Stimulated activated CD4-positive, alpha-beta T cell treated with anti-CD3 and anti-CD28 coated beads, Interleukin-12 subunit alpha, Interleukin-12 subunit beta, amount 100 ng/mL, for 24 hours (primary cell): ENCODE data around the gene ADGRG3.

ENCODE experiments used
- DNase-seq, 2 experiments: peaks; one replicate each; pipeline ENCODE4 v3.0.0-alpha.2; 2020; ENCODE audit warnings: low read depth in 2 of 2

The ADGRG3 gene

DNA sequence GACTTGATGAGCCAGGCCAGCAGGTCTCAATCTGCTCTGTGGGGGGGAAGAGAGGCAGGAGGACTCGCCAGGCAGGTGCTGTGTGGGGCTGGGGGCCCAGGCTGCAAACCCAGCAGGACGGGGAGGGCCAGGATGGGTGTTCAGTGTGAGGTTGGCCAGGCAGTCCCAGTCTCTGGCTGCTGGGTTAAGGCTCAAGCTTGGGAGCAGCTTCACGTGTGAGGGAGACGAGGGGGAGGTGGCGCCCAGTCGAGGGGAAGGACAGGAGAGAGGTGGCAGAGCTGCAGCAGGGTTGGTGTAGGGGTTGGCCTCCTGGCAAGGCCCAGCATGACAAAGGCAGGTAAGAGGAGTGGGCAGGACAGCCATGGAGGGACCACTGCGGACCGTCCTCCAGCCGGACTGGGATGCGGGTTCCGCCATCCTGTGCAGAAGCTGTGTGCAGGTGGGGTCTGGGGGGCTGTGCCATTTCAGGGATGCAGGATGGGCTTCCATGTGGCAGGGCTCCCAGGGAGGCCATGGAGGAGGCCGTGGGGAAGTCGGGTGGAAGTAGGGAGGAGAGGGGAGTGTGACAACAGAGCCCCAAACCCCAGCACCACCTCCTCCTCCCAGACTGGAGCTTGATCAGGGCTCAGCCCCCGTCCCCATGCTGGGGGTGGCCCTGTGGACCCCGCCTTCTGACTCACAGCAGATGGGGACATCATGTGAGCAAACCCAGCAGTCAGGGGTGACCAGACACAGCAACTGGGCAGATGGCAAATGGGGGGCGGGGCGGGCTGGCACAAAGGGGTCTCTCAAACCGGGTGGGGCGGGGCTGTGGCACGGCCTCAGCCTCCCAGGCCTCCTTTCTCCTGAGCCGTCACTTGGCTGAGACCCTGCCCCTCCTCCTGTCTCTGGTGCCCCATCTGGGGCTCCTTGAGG lies 36.9 kb upstream of the ADGRG3 start:
- DNase-seq, result no peak

DNA sequence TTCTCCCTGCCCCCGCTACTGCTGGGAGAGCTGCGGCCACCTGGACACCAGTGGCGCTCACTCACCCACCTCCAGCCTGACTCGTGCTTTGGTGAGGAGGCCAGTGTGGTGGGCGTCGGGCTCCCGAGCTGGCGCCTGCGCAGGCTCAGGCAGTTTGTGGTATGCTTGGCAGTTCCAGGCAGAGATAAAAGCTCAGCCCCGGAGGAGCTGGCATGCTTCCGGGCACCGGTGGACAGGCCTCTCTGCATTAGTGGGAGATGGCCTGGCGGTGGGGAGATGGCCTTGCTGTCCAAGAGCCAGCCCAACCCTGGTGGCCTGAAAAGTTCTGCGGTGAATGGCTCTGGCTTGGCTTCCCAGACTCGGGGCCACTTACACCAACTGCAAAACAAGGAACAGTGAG lies 35.5 kb upstream of the ADGRG3 start:
- DNase-seq, result no peak

DNA sequence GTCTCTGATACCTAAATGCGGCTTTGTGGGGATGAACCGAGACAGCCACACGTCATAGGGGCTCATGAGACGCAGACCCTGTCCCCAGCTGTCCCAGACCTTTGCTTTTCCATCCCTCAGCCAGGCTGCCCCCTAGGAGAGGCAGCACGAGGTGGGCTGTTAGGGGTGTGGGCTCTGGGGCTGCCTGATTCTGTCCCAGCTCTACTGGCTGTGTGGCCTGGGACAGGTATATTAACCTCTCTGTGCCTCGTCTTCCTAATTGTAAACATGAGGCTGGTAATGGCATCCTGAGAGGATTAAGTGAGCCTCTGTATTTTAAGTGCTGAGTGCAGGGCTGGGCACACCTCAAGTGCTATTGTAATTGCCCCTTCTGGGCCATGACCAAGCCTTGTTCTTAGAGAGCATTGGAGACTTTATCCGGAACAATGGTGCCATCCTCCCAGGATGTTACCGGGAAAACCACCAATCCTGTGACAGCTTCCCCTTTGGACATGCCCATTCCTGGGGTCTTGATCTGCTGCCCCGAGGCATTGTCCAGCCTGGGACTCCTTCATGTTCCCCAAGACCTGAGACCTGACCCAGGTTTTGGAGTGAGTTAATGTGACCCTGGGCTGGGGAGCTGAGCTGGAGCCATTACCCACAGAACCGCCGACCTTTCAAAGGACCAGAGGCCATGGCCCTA lies 34.6 kb upstream of the ADGRG3 start:
- no peak for DNase-seq

DNA sequence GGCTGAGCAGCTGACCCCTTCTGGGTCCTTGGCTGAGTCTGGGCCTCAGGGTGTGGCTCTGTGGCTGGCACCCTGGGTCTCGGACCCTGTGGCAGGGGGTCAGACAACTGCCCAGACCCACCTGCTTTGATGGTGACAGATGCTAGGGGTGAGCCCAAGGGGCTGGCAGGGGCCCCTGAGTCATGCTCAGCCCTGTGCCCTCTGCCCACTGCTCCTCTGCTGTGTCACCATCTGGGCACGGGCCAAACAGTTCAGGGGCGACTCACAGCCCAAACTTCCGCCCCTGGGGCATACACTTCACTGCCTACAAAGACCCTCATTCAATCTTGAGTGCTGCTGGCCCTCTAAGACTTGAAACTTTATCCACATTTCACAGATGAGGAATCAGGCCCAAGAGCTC lies 33.9 kb upstream of the ADGRG3 start:
- DNase-seq, result no peak

DNA sequence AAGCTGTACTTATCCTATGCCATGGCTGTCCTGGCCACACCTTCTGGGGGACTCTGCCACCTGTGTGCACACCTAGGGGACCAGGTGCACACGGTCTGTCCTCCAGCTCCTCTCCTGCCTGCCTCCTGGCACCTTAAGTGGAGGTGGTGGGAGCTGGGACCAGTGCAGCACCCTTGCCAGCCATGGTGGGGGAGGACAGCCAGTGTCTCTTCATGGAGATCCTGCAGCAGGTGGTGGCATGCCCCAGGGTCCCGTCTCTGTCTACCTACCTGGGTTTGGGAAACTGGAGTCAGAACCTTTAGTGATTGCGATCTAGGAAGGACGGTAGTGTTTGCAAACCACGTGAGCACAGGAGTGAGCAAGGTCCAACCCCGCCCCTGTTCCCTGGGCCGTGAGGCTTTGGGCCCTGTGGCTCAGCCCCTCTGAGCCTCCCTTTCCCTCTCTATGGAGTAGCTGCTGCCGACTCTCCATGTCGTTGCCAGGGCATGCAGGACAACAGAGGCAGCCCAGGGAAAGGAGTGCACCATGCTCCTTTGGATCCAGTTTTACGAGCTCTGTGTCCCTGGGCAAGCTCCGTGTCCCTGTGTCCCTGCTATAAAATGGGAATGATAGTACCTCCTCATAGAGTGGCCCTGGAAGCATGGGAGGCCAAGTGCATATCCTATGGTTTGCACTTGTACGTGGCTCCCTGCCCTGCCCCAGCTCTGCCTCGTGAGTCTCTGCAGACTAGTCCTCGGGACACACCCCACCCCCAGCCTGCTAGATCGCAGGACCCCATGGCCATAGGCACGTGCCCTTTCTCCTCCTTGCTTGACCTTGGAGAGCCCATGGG lies 32.6 kb upstream of the ADGRG3 start:
- DNase-seq, result no peak

DNA sequence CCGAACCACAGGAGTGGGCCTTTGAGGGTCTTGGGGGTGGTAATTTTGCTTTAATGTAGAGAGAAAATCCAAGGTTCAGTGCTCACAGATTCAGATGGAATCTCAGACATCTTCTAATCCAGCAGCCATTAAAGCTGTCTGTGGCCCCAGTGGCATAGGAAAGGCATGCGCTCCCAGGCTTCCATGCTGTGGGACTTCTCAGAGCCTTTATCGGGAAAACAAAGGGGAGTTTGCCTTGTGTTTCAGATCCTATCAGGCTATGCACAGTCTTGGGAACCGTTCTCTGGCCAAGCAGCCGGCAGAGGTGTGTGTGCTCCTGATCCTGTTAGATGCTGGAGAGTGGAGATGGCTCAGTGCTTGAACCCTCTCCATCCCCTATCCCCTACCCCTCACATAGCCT lies 31.9 kb upstream of the ADGRG3 start:
- DNase-seq, result no peak

DNA sequence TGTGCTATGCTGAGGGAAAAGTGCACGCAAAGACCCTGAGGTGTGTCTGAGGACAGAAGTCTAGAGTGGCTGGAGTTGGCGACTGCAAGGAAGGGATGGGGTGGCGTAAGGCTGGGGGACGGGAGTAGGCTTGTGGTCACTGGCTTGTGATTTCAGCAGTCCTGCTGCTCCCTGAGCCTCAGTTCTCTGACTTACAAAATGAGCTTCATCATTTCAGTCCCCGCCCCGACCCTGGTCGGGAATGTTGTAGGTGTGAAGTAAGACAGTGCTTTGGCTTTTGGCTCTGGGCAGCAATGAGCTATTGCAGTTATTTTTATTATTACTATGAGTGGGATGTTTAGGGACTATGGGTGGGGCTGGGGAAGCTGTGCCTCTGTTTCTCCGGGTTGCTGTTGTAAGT lies 31.1 kb upstream of the ADGRG3 start:
- DNase-seq, result no peak

DNA sequence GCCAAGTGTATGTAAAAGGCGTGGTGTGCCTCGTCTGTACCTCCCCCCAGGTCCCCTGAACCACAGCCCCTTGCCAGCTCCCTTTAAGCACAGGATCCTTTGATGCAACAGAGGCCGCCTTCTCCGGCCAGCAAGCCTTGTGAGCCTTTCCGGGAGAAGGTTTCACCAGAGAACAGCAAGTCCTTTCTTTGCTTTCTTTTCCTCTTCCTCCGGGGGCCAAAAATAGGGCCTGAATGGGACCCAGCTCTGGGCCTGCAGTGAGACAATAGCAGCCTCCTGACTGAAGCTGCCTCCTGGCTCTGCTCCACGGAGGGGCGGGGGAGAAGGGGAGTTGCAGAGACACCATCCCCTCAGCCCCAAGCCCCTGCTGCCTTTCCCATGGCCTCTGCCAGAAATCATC lies 30.7 kb upstream of the ADGRG3 start:
- no peak for DNase-seq

DNA sequence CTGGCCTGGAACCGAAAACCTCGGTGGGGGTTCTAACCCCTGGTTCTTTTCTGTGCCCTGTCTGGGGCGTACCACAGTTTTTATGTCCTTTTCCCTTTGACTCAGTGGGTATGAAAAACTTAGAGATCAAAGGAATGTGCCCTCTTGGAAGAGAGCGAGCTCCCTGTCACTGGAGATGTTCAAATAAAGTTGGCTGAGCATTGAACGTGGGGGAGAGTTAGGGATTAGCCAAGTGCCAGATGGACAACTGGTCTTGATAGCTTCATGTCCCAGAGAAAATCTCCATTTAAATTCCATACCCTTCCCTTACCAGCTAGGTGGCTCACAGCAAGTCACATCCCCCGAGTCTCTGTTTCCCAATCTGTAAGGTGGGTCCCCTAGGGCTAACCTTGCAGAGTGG lies 30.1 kb upstream of the ADGRG3 start:
- DNase-seq, result no peak

DNA sequence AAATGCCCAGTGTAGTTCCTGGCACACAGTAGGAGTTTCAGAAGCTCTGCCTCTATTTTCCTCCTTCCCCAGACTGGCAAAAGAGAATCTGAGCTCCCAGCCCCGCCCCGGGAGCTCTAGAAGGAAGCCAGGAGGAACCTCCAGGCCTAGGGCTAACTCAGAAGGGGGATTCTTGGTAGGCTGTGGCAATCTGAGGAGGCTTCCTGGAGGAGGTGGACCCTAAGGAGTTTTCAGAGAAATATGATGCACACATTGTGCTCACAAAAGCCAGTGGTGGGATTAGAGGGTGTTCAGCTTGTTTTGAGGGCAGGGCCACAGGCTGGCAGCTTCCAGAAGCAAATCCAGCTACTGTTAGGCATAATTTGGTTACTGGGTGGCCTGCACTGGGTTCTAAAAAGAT lies 29.7 kb upstream of the ADGRG3 start:
- DNase-seq, result no peak

DNA sequence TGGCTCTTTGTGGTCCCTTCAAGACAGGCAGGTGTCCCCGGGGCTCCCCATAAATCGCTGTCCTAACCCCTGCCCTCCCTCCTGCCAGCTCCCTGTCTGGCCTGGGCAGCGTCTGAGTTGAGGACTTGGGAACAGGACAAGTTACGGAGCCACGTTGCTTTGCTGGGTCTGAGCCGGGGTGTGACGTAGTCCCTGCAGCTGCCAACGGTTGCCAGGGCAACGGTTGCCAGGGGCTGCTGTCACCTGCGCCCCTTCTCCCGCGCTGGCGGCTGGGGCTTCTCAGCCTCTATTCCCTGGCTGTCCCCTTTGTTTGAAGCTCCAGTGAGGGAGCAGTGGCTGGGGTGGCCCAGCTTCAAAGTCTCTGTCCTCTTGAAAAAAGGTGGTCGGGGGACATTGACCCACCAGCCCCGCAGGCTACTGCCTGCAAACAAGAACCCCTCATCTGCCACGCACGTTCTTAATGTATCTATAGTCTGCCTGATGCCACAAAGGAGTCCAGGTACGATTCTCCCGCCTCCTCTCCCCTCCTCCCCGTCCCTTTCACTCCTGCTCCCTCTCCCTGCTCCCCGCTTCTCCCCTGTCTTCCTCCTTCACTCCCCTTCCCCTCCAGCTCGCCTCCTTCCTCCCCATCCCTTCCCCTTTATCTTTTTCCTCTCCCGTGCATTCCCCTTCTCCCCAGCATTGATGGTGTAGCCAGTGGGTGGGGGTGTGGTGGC lies 28.8 kb upstream of the ADGRG3 start:
- DNase-seq, result no peak

DNA sequence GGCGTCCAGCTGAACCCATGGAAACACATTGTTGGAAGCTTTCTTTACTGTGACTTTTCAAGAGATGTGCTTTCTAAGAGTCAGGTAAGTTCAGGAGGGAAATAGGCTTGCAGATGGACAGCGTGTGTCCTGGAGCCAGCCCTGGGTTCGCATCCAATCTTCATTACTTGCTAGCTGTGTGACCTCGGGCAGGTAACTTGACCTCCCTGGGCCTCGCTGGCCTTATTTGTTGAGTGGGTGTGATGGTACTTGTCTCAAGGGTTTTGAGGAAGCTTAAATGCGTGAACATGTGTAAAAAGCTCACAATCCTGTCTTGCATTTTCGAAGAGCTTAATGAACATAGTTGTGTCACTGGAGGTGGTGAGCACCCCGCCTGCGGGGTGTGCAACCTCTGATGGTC lies 27.9 kb upstream of the ADGRG3 start:
- no peak for DNase-seq

DNA sequence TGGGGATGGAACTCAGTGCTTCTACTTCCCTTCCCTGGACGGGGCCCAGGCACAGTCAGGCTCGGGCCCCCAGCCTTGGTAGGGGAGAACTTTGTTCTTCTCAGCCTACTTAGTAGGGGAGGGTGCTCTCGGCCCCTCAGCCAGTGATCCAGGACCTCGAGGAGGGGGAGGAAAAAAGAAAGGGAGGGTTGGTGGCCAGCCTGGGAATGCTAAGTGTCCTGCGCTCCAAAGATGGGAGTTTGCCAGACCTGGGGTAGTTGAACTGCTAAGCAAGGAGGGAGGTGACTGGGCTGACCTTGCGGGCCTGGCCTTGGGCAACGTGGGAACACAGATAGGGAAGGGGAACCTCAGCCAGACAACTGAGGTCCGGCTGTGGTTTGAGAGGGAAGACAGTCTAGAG lies 27.5 kb upstream of the ADGRG3 start:
- no peak for DNase-seq

DNA sequence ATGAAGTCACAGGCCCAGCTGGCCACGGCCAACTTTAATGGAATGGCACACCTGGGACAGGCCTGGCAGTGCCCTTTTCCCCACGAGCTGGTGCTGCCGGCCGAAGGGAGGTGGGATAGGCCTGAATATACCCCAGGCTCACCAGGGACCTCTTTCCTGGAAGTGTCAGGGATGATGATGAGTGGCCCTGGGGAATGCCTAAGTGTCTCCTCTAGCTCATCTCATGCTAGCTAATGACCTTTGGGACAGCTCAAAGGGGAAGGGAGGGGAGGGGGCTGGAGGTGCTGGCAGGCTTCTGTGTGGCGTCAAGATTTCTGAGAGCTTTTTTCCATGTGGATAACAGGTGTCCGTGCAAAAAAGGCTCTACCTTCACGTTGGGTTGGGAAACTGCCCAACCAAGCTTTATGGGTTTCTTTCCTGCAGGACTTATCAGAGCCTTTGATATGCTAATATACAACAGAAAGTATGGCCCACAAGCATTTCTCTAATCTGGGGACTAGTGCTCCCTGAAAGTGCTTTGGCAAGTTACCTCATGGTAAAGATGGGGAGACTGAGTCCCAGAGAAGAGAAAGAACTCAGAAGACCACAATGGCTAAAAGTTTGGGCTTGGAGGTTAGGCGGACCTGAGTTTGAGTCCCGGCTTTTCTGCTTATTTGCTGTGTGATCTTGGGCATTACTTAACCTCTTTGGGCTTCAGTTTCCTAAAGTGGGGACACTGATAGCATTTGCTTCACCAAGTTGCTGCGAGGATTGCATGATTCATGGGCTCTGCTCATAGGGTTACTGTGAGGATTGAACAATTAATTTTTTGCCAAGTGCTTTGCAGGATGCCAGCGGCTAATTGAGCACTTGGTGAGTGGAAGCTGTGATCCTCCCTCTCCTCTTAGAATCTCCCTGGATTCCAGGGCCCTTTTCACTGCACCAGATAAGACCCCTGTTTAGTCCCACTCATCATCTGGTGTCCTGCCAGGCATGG lies 25.7 kb upstream of the ADGRG3 start:
- no peak for DNase-seq

DNA sequence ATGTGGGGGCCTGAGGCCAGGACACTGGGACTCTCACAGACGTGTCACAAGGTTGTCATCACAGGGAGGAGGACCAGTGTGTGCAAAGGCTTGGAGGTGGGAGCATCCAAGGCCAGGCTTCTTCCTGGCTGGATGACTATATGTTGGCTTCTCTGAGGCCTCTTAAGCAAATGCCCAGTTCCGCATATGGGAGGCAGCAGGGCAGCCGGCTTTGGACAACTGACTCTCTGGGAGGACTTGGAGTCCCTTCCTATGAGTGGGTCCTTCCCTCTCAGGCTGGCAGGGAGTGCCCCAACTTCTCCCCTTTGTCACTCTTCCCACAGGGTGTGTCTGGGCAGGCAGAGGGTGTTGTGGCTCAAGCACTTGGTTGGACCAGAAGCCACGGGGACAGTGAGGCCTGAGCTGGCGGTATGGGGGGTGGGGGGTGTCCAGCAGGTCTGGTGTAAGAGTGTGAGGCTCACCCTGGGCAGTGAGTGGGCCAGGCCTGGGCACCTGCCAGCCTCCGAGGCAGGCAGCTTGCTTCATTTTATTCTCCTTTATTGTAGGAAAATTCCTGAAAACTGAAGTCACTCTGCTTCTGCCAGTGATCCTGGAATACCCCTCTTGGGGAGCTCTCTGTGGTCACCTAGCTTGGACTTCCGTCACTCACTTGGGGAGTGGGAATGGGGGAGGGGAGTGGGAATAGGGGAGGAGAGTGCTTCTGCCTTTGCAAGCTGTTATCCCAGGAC lies 24.8 kb upstream of the ADGRG3 start:
- DNase-seq, result no peak

DNA sequence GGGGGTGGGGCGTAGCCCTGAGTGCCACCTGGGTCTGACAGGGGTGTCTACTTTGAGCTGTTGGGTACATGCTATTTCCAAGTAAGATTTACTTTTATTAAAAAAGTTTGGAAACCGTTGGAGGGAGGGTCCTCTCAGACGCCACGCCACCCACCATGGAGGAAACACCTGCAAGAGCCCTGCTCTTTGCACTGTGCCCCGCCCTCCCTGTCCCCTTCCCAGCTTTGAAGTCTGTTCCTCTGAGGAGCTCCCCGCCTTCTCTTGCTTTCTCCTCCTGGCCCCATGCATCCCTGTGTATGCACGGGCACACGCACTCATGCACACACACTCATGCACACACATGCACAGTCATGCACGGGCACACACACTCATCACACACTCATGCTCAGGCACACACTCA lies 24.2 kb upstream of the ADGRG3 start:
- no peak for DNase-seq

DNA sequence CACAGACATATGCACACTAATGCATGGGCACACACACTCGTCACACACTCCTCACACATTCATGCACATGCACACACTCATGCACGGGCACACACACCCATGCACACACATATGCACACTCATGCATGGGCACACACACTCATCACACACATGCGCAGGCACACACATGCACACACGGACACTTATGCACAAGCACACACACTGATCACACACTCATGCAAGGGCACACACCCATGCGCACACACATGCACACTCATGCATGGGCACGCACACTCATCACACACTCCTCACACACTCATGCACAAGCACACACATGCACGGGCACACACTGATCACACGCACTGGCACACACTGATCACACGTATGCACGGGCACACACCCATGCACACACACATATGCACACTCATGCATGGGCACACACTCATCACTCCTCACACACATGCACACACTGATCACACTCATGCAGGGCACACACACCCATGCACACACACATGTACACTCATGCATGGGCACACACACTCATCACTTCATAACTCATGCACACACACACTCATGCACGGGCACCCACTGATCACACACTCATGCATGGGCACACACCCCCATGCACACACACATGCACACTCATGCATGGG lies 23.6 kb upstream of the ADGRG3 start:
- DNase-seq, result no peak

DNA sequence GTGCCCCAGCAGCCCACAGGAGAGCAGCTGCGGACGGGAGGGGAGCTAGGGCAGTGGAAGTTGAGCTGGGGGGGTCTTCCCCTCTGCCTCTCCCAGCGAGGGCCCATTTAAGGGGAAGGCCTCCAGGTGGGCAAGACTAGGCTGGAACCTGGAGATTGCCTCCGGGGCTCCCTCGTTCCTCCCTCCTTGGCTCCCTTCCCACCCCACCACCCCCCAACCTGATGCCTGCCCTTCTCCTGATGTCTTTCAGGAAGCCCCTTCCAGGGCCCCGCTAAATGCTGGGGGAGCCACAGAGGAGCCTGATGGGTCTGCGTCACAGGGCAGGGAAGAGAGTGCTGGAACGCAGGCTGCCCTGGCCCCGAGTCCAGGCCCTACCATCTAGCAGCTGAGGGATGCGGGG lies 22.9 kb upstream of the ADGRG3 start:
- no peak for DNase-seq

DNA sequence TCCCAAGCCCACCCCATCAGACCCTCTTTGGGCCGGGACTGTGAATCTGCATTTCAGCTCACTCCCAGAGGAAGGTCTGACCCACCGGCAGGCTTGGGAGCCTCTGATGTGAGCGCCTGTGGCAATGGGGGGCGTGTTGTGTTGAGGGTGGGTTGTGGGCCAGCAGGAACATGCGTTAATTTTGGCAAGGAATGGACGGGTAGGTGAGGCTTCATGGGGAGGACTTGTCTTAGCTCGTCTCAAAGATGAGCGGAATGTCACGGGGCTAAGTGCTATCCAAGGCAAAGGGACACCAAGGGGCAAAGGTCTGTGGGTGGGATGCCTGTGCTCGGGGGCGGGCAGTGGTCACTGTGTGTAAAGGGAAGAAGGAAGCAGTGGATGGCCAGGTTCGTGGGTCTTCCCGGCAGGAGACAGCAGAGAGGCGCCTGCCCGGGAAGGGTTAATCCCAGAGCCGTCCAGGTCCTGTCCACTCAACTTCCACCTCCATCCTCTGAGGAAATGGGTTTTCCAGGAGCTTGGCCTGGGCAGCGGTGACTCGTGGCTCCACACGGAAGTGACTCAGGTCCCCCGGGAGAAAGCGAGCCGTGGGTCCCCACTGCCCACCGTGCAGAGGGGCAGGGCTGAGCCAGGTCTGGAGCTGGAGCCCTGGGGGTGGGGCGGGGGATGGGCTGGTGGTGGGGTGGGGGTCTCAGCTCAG lies 22.3 kb upstream of the ADGRG3 start:
- DNase-seq, result no peak
